C4-2B (cell line): ENCODE measurements around the gene HDDC2.

Experiments
- H3K27ac ChIP-seq: fragments of 450-650 bp; 2 replicates; pipeline ENCODE4 v1.5.1; 2017
- CTCF ChIP-seq: fragments of 450-650 bp; conservative IDR thresholded peaks from 2 replicates; pipeline ENCODE4 v1.5.1; 2017; ENCODE audit warnings: mild to moderate bottlenecking
- ZFX ChIP-seq: fragments of 450-650 bp; IDR thresholded peaks from 2 replicates; pipeline ENCODE4 v1.6.1; 2017

HDDC2 gene

GRCh38 chr6:125315548-125315947 is 13.8 kb upstream of the HDDC2 start:
- H3K27ac ChIP-seq: no peak overlapping the region
- TF ChIP-seq CTCF: no peak
- TF ChIP-seq ZFX: no peak

GRCh38 chr6:125314009-125314581 is 12.3 kb upstream of the HDDC2 start:
- H3K27ac ChIP-seq: no peak overlapping the region
- TF ChIP-seq CTCF: peak; percentile 86
- TF ChIP-seq ZFX: no peak

- H3K27ac ChIP-seq: no peak overlapping the region
Observed at GRCh38 chr6:125312950-125313349, 11.2 kb upstream of the HDDC2 start.

GRCh38 chr6:125312478-125312877 is 10.7 kb upstream of the HDDC2 start:
- no peak overlapping the region for H3K27ac ChIP-seq
- TF ChIP-seq ZFX (no peak), CTCF (no peak)

More at GRCh38 chr6:125312950-125313349, 11.2 kb upstream of the HDDC2 start:
- TF ChIP-seq CTCF: no peak
- no peak for TF ChIP-seq ZFX

GRCh38 chr6:125310994-125311649 is 9.4 kb upstream of the HDDC2 start:
- TF ChIP-seq ZFX: no peak
- peak; percentile 79 for TF ChIP-seq CTCF
- no peak overlapping the region for H3K27ac ChIP-seq

GRCh38 chr6:125307964-125308615 is 6.3 kb upstream of the HDDC2 start:
- no peak overlapping the region for H3K27ac ChIP-seq
- TF ChIP-seq ZFX (no peak), CTCF (no peak)

GRCh38 chr6:125307150-125307838 is 5.5 kb upstream of the HDDC2 start:
- no peak overlapping the region for H3K27ac ChIP-seq
- TF ChIP-seq CTCF: no peak
- no peak for TF ChIP-seq ZFX
